GM18517 (cell line): ENCODE data around the gene SLC39A13.

Experiments
- ATAC-seq: cut with Tn5 transposase; IDR thresholded peaks from one replicate; pipeline ENCODE4 v1.9.1; 2021; ENCODE audit warnings: mild to moderate bottlenecking, moderate library complexity; ENCODE audit not compliant: unreplicated experiment

SLC39A13 gene

GRCh38 chr11:47383071-47383470, 25.3 kb upstream of the SLC39A13 start:
- ATAC-seq: no peak

- ATAC-seq: no peak
Measured at GRCh38 chr11:47384498-47384897, 23.9 kb upstream of the SLC39A13 start.

- no peak for ATAC-seq
Measured at GRCh38 chr11:47387944-47388696, 20.3 kb upstream of the SLC39A13 start.

- no peak for ATAC-seq
Measured at GRCh38 chr11:47388697-47389576, 19.5 kb upstream of the SLC39A13 start.

- no peak for ATAC-seq
Measured at GRCh38 chr11:47389577-47390421, 18.6 kb upstream of the SLC39A13 start.

GRCh38 chr11:47390422-47390760, 18.0 kb upstream of the SLC39A13 start:
- ATAC-seq: no peak

- no peak for ATAC-seq
Measured at GRCh38 chr11:47391077-47391583, 17.3 kb upstream of the SLC39A13 start.

- no peak for ATAC-seq
Measured at GRCh38 chr11:47391711-47392432, 16.5 kb upstream of the SLC39A13 start.

- ATAC-seq: no peak
Measured at GRCh38 chr11:47392546-47393162, 15.7 kb upstream of the SLC39A13 start.

- ATAC-seq: no peak
Measured at GRCh38 chr11:47393163-47394049, 15.0 kb upstream of the SLC39A13 start.

- ATAC-seq: no peak
Measured at GRCh38 chr11:47394050-47394321, 14.4 kb upstream of the SLC39A13 start.

GRCh38 chr11:47394322-47395222, 13.8 kb upstream of the SLC39A13 start:
- no peak for ATAC-seq

GRCh38 chr11:47395223-47396048, 13.0 kb upstream of the SLC39A13 start:
- ATAC-seq: no peak

- no peak for ATAC-seq
Measured at GRCh38 chr11:47396049-47396320, 12.4 kb upstream of the SLC39A13 start.

- no peak for ATAC-seq
Measured at GRCh38 chr11:47398011-47398410, 10.4 kb upstream of the SLC39A13 start.

GRCh38 chr11:47398551-47398950, 9.8 kb upstream of the SLC39A13 start:
- ATAC-seq: no peak
